Glomerular visceral epithelial cell (primary cell): ENCODE measurements around the gene OXSR1.
"Not testable (repeated sequence)": the region's sequence is repeated elsewhere in the genome, so short reads cannot be mapped to it uniquely, and the experiment has no call there.

Experiments
- DNase-seq: peaks from one replicate; pipeline ENCODE4 v3.0.0-alpha.2; 2016; ENCODE audit errors: extremely low spot score

Gene OXSR1

DNA sequence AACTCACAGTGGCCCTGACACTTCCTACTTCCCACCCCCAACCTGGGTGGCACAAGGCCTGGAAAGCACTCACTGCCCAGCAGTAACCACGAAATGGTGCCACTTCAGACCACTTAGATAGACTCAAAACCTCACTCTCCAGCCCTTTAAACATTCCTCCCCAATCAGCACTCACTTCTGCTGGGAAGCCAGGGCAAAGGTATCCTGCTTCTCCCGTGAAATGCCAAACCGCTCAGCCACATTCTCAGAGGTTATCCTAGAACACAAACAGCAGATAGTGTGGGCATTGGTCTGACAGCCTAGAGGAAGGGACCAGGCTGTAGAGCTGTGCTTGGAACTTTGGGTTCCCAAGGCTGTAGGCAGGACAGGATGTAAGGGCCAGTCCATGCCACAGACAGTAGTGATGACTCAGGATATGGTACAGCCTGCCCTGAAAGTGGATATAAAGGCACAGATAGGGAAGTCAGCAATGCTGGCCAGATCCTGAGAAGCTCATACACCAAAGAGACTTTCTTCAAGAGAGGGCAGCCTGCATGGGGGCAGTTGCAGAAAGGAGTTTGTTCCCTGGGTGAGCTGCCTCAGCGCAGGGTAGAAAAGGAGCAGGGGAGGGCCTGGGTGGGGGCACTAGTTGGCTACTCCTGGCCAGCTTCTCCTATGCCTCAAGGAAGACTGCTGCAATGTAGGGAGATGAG lies 37.6 kb upstream of the OXSR1 start:
- DNase-seq, result no peak

DNA sequence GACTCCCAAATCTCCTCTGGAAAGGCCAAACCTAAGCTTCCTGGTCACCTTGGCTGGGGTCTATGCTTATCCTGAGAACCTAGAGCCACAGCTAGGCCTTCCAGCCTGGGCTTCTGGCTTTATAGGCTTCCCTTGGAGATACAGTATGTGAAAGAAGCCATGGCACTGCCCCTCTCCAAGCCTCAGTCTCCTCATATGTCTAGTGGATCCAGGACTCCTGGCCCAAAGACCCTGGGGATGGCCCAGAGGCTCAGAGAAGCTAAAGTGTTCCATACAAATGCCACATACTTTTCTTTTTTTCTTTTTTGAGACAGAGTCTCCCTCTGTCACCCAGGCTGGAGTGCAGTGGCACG lies 37.1 kb upstream of the OXSR1 start:
- no peak for DNase-seq

DNA sequence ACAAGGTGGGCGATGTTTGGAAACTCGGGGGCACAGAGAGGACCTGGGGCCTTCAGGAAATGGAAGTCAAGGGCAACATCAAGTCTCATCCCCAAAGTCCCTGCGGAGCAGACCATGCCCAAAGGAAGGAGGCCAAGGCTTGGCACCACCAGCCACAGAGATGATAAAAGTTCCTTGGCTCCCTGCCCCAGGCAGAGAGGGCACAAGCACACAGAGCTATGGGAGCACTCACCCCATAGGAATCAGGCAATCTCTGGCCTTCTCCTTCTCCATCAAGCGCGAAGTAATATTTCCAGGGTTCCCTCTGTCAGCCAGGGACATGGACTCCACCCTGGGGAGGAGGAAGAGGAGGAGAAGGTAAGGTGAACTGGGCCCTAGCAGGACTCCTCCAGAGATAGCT lies 36.3 kb upstream of the OXSR1 start:
- DNase-seq, result no peak

DNA sequence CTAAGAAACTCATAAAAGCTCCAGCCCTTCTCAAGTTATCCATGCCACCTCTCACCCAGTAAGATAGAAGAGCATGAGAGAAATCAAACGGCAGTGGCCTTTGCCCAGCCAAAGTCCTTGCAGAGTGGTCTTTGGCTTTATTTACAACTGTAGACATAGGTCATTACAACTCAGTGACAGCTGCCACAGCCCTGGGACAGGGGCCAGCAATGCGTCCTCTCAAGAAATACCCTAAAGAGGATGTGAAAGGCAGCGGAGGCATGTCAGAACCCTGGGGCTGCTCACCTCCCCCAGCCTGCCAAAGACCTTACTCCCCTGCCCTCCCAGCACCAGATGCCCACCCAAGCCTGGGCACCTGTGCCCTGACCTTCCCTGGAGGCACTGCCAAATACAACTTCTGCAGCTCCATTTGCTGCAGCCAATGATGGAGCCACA lies 34.7 kb upstream of the OXSR1 start:
- DNase-seq, result no peak

DNA sequence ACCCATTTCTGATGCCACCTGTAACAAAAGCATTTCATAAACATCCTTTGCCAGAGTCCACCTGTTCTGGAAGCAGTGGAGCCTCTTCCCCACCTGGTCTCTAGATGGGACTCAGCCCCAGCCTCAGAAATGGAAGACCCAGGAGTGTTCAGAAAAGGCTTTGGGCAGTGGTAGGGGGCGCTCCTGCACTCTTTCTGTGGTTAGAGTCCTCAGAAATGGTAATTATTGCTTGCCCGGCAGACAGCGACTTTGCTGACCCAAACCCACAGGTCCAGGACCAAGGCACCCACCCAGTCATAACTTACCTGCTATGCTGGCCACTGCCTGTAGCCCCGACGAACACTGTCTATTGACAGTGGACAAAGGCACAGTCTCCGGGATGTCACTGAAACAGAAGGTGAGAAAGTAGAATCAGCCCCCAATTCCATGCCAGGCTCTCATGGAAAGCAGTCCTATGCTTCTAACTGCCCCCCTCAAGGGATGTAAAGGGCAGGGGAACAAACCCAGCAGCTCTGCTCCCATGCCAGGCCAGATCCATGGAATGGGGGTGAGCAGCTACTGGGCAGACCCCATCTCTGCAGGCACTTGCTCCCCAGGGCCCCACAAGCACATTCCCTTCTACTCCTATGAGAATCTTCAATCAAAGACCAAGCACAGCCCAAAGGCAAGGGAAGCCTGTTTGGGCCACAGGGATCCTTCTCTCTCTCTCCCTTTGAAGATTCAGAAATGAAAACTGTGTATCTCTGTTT lies 33.5 kb upstream of the OXSR1 start:
- DNase-seq, result no peak

DNA sequence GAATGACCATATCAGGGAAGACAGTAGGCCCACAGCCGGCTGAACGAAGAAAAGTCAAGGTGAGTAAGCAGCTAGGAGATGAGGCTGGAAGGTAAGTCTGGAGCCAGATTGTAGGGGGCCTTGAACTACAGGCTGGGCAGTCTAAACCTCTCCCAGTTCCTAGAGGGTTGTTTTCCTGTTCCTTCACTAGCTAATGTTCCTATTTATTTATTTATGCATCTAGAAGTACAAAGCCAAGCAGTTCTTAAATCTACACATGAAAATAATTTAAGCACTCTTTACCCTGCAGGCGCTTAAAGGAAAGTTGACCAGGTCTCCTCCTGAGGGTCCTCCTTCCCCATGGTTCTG lies 32.2 kb upstream of the OXSR1 start:
- no peak for DNase-seq

DNA sequence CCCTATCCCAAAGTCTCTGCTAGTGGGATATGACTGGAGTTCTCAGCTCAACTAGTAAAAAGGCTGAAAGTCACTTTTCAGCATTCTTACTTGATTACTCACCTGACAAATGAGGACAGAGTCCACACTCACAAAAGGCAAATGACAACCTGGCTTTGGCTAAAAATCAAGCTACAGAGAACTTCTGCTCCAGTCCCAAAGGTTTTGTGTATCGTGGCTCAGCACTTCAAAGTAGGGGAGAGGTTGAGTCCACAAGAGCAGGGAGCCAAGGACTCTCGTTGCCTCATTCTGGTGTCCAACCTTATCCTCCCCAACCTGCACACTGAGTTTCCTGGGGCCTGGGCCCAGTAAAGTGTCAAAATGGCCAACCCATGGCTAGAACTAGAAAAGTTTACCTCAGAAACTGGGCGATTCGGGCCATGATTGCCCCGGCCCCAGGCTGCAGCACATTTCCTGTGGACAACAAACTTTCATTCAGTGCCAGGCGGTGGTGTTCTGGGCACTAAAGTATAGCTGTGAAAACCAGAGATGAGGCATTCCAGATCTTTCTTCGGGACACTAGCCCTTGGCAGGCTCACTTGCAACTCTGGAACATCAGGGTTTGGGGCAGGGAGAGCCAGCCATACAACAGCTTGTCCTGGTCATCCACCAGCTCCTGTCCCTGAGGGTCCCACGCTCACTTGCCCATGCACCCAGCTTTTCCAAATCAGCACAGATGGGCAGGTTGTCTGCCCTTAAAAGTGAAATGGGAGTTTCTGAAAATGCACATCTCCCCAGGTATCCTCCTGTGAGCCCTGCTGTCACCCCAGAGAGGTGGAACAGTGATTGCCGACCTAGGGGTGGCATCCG lies 31.6 kb upstream of the OXSR1 start:
- DNase-seq, result no peak

DNA sequence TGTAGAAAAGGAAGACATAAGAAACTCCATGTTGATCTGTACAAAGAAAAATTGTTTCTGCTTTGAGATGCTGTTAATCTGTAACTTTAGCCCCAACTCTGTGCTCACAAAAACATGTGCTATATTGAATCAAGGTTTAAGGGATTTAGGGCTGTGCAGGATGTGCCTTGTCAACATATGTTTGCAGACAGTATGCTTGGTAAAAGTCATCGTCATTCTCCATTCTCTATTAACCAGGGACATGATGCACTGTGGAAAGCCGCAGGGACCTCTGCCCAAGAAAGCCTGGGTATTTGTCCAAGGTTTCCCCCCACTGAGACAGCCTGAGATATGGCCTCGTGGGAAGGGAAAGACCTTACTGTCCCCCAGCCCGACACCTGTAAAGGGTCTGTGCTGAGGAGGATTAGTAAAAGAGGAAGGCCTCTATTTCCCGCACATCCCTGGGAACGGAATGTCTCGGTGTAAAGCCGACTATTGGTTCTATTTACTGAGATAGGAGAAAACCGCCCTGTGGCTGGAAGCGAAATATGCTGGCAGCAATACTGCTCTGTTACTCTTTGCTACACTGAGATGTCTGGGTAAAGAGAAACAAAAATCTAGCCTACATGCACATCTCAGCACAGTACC lies 30.7 kb upstream of the OXSR1 start:
- DNase-seq, result not testable (repeated sequence)

DNA sequence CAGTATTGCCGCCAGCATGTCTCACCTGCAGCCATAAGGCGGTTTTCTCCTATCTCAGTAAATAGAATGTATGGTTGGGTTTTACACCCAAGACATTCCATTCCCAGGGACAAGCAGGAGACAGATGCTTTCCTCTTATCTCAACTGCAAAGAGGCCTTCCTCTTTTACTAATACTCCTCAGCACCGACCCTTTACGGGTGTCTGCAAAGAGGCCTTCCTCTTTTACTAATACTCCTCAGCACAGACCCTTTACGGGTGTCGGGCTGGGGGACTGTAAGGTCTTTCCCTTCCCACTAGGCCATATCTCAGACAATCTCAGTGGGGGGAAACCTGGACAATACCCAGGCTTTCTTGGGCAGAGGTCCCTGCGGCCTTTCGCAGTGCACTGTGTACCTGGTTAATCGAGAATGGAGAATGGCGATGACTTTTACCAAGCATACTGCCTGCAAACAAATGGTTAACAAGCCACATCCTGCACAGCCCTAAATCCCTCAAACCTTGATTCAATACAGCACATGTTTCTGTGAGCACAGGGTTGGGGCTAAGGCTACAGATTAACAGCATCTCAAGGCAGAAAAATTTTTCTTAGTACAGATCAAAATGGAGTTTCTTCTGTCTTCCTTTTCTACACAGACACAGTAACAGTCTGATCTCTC lies 29.6 kb upstream of the OXSR1 start:
- DNase-seq, result not testable (repeated sequence)

DNA sequence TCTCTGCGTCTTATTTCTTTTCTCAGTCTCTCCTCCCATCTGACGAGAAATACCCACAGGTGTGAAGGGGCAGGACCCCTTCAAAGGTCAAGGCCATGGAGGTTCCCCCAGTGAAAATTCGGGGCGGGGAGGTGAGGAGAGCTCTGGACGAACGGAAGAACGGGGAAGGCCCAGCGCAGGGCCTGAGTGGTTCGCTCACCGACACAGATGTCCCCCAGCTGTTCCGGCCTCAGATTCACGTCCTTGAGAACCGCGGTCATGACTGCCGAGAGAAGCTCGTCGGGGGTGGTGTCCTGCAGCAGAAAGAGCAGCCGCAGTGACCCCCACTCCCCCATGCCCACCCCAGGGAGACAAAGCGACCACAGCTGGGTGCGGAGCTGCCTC lies 29.0 kb upstream of the OXSR1 start:
- peak; percentile 40 for DNase-seq

DNA sequence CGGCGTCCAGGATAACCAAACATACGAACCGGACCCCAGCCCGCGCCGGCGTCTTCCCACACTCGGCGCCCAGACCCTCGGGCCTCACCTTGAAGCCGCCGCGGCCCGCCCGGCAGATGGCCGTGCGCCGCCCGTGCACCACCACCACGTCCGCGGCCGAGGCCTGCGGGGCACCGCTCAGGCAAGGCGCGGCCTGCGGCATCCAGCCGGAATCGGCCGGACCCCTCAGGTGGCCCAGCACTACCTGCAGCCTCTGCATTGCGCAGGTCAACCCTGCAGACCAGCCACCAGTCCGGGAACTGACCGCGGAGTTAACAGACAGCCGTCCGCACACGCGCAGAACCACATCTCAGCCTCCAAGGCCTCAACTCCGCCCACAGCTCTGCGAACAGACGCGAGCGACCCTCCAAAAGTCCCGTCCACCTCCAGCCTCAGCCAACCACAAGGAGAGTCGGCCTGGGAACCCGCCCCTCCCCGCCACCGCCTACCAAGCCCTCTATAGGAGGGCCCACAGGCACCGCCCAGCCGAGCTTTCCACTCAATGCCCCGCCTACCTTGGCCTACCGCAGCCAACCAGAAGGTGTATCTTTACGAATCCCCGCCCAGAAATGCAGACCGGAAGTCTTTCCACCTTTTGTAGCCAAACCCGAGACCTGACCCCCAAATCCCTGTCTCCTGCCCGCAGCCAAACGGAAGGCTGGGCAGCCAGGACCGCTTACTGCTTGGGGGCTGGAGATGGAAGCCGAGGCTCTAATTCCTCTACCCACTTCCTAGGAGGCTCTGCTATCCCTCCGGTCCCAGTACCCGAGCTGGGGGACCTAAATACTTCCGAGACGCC lies 28.3 kb upstream of the OXSR1 start, which contains the start of gene ACAA1:
TSS of gene ACAA1 (minus strand) at position 351 of the 838 bp plus-strand sequence. CDS start at position 259, 92 bp downstream.
- DNase-seq, result peak; percentile 99

DNA sequence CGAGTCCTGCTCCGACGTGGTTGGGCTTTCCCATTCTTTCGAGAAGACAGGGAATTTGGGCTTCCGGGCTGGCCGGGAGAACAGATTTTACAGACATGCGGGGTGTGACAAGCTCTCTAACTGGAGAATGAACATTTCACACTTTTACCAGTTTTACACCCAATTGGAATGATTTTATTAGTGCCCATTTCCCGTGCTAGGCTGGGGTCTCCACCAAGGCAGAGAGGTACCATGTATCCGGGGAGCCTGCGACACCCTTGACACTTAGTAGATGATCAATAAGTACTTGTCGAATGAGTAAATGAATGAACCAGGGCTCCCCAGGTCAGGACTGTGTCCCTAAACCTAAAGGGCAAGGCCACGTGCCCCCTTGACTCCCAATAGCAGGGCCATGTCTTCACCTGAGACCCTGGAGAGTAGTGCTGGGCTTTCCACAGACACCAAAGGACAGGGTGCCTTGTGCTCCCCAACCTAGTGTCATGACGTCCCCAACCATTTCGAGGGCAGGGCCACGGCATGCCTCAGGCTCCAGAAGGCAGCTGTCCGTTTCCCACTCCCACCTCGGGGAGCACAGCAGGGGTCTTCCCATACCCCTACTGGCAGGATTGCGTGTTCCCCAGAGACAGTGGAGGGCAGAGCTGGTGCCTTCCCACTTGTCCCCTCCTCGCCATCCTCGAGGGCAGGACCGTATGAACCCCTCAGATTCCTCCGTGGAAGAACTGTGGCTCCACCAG lies 27.6 kb upstream of the OXSR1 start:
- no peak for DNase-seq

DNA sequence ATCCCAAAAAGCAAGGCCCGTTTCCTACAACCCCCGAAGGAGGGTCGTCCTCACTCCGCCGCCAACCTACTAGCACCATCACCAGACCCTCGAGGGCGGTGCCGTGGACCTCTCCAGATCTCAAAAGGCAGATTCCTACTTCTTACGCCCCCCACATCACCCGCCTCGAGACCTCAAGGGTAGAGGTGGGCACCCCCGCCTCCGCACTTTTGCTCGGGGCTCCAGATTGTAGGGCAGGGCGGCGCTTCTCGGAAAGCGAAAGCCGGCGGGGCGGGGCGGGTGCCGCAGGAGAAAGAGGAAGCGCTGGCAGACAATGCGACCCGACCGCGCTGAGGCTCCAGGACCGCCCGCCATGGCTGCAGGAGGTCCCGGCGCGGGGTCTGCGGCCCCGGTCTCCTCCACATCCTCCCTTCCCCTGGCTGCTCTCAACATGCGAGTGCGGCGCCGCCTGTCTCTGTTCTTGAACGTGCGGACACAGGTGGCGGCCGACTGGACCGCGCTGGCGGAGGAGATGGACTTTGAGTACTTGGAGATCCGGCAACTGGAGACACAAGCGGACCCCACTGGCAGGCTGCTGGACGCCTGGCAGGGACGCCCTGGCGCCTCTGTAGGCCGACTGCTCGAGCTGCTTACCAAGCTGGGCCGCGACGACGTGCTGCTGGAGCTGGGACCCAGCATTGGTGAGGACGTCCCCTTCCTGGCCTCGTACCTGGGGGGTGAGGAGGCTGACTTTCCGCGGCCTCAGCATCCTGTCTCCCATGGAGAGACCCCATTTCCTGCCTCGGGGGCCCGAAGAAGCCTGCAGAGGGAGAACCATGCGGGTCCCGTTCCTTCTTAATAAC lies 26.8 kb upstream of the OXSR1 start, which contains the start of gene MYD88:
TSS of gene MYD88 (plus strand) at position 313 of the 842 bp plus-strand sequence. CDS start at position 353, 40 bp downstream.
- DNase-seq, result peak; percentile 63

DNA sequence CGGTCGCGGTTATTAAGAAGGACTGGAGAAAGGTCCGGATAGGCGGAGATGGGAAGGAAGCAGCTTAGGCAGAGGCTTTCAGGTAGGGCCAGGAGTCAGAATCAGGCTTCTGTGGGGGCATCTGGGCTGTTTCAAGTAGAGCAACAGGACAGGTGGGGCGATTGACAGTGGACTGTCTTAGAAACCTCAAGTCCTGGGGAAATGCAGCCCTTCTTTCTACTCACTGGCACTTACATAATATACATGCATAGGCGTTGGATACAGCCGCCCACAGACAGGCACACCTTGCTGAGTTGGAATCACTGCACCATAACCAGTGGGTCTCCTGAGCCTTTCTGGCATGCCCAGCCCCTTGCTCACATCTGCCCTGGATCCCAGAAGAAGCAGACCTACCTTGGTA lies 26.1 kb upstream of the OXSR1 start:
- DNase-seq, result no peak

DNA sequence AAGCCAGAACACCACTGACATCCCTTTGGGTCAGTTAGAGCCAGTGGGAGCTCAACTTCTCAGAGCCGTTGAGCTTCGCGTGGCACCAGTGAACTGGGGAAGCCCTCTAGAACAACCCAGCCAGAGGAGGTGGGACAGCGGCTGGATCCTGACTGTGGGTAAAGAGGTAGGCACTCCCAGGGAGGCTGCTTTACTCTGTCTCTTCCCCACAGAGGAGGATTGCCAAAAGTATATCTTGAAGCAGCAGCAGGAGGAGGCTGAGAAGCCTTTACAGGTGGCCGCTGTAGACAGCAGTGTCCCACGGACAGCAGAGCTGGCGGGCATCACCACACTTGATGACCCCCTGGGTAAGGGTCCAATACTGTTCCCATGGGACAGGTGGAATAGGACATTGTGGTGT lies 25.7 kb upstream of the OXSR1 start:
- DNase-seq, result no peak

DNA sequence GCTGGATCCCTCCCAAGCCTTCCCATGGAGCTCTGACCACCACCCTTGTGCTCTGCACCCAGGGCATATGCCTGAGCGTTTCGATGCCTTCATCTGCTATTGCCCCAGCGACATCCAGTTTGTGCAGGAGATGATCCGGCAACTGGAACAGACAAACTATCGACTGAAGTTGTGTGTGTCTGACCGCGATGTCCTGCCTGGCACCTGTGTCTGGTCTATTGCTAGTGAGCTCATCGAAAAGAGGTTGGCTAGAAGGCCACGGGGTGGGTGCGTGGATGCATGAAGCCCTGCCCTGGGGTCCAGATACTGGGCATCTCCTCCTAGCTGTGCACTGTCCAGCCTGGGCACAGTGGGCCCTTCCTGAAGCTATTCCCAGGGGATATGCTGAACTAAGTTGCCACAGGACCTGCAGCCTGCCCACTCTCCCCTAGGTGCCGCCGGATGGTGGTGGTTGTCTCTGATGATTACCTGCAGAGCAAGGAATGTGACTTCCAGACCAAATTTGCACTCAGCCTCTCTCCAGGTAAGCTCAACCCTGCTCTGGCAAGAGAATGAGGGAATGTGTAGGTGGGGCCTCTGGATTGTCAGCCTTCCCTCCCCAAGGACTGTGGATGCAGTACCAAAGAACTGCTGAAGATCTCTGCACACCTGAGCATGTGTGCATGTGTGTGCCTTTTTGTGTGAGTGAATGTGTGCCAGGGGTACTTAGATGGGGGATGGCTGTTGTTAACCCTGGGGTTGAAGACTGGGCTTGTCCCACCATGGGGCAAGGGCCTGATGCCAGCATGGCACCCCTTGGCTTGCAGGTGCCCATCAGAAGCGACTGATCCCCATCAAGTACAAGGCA lies 24.8 kb upstream of the OXSR1 start:
- DNase-seq, result no peak

DNA sequence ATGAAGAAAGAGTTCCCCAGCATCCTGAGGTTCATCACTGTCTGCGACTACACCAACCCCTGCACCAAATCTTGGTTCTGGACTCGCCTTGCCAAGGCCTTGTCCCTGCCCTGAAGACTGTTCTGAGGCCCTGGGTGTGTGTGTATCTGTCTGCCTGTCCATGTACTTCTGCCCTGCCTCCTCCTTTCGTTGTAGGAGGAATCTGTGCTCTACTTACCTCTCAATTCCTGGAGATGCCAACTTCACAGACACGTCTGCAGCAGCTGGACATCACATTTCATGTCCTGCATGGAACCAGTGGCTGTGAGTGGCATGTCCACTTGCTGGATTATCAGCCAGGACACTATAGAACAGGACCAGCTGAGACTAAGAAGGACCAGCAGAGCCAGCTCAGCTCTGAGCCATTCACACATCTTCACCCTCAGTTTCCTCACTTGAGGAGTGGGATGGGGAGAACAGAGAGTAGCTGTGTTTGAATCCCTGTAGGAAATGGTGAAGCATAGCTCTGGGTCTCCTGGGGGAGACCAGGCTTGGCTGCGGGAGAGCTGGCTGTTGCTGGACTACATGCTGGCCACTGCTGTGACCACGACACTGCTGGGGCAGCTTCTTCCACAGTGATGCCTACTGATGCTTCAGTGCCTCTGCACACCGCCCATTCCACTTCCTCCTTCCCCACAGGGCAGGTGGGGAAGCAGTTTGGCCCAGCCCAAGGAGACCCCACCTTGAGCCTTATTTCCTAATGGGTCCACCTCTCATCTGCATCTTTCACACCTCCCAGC lies 24.0 kb upstream of the OXSR1 start:
- no peak for DNase-seq
